Stimulated activated CD4-positive, alpha-beta T cell treated with anti-CD3 and anti-CD28 coated beads, Interleukin-4, amount 100 ng/mL, for 4 hours (primary cell): ENCODE measurements around the gene ZNF81.
"Not testable (repeated sequence)": the region's sequence is repeated elsewhere in the genome, so short reads cannot be mapped to it uniquely, and the experiment has no call there.

Experiments
- DNase-seq, 2 experiments: peaks; one replicate each; pipeline ENCODE4 v3.0.0-alpha.2; 2020

Gene ZNF81

GRCh38 chrX:47836164-47837072 is at the start of gene ZNF81:
ZNF81 (plus strand) TSS chrX:47836902; CDS start chrX:47846268, 9,366 bp downstream.
- DNase-seq: peak; percentile 84 to 88

- no peak for DNase-seq
Measured at GRCh38 chrX:47796433-47796906, 40.2 kb upstream of the ZNF81 start.

- no peak for DNase-seq
Measured at GRCh38 chrX:47797084-47797483, 39.6 kb upstream of the ZNF81 start.

GRCh38 chrX:47798861-47799260 is 37.8 kb upstream of the ZNF81 start:
- DNase-seq: no peak

GRCh38 chrX:47802589-47802988 is 34.1 kb upstream of the ZNF81 start:
- no peak for DNase-seq

GRCh38 chrX:47803103-47803502 is 33.6 kb upstream of the ZNF81 start:
- DNase-seq: not testable (repeated sequence)

GRCh38 chrX:47804315-47804714 is 32.4 kb upstream of the ZNF81 start:
- DNase-seq: no peak

GRCh38 chrX:47805844-47806243 is 30.9 kb upstream of the ZNF81 start:
- DNase-seq: not testable (repeated sequence)

- DNase-seq: not testable (repeated sequence)
Measured at GRCh38 chrX:47806415-47807271, 30.1 kb upstream of the ZNF81 start.

- DNase-seq: not testable (repeated sequence)
Measured at GRCh38 chrX:47807272-47807538, 29.5 kb upstream of the ZNF81 start.

GRCh38 chrX:47807548-47807947 is 29.2 kb upstream of the ZNF81 start:
- DNase-seq: no peak

- no peak for DNase-seq
Measured at GRCh38 chrX:47808904-47809788, 27.6 kb upstream of the ZNF81 start.

- DNase-seq: no peak
Measured at GRCh38 chrX:47814851-47815250, 21.9 kb upstream of the ZNF81 start.

GRCh38 chrX:47815901-47816845 is 20.5 kb upstream of the ZNF81 start:
- DNase-seq: no peak

- no peak for DNase-seq
Measured at GRCh38 chrX:47817421-47817820, 19.3 kb upstream of the ZNF81 start.

GRCh38 chrX:47817897-47818296 is 18.8 kb upstream of the ZNF81 start:
- DNase-seq: no peak

GRCh38 chrX:47828984-47829383 is 7.7 kb upstream of the ZNF81 start:
- no peak for DNase-seq

- peak; percentile 28 to 37 for DNase-seq
Measured at GRCh38 chrX:47831788-47832187, 4.9 kb upstream of the ZNF81 start.

GRCh38 chrX:47838361-47838760 is 1.7 kb downstream of the ZNF81 start:
- DNase-seq: no peak

- DNase-seq: no peak
Measured at GRCh38 chrX:47840111-47840510, 3.4 kb downstream of the ZNF81 start.

- DNase-seq: no peak
Measured at GRCh38 chrX:47843363-47843762, 6.7 kb downstream of the ZNF81 start.

- no peak for DNase-seq
Measured at GRCh38 chrX:47844117-47844516, 7.4 kb downstream of the ZNF81 start.
